ENCODE measurements around the gene IPO11. TPM values are rescaled to one million over a fixed set of nuclear protein-coding genes. Genes with fewer than 3 reads are reported as not detected.

The IPO11 gene
- total and polyA plus RNA-seq, 8 donors: 3.7 to 19.5 (median 10.3) TPM

DNA sequence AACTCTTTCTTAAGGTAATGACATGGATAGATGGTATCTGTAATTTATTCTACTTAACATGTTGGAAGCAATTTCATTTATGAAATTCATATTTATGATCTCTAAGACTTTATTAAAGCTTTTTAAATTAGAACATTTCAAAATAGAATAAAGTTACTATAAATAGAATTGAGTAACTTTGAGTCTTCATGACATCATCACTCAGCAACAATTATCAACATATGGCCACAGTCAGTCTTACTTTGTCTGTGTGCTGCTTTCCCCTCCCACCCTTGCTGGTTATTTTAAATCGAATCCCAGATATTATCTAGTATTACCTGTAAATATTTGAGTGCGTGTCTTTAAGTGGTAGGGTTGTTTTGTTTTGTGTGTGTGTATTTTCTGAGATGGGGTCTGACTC, 65.2 kb downstream of the IPO11 start:
- intact Hi-C loops (cut with DNase I): no loop called here
- TF ChIP-seq, protein P1, sequence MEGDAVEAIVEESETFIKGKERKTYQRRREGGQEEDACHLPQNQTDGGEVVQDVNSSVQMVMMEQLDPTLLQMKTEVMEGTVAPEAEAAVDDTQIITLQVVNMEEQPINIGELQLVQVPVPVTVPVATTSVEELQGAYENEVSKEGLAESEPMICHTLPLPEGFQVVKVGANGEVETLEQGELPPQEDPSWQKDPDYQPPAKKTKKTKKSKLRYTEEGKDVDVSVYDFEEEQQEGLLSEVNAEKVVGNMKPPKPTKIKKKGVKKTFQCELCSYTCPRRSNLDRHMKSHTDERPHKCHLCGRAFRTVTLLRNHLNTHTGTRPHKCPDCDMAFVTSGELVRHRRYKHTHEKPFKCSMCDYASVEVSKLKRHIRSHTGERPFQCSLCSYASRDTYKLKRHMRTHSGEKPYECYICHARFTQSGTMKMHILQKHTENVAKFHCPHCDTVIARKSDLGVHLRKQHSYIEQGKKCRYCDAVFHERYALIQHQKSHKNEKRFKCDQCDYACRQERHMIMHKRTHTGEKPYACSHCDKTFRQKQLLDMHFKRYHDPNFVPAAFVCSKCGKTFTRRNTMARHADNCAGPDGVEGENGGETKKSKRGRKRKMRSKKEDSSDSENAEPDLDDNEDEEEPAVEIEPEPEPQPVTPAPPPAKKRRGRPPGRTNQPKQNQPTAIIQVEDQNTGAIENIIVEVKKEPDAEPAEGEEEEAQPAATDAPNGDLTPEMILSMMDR (IDR thresholded peaks at IDR 0.05): no peak
- Histone ChIP-seq H3K36me3 (no peaks in the 10 kb centered on the region), H3K4me1 (no peaks in the 10 kb centered on the region), H3K9me3 (no peaks in the 10 kb centered on the region), H3K4me3 (no peak overlapping the region), H3K27ac (no peak overlapping the region), H3K27me3 (no peaks in the 10 kb centered on the region)
- no peak for DNase-seq
- no peak for FAIRE-seq
- no peak for ATAC-seq
- 81 to 91% methylated on average over 2 of the region's 2 CpGs for WGBS, 2 donors

DNA sequence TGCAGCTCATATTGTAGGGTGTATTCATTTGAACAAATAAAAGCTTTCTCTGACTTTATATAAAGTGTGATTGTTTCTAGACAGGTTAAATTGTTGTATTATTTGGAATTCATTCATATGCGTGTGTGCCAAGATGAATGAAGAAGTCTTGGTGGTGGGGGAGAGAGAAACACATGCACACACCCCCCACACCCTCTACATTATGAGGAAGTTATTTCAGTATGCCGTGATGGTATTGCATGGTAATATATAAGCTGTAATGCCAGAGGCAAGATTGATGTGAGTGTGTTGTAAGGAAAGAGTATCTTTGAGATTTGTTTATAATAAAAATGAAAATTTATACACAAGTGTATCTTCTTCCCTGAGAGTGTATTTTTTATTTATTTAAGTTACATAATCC, 71.0 kb downstream of the IPO11 start:
- H3K4me1 ChIP-seq: no peaks in the 10 kb centered on the region
- no peak overlapping the region for H3K4me3 ChIP-seq
- WGBS, 2 donors: 78 to 86% methylated on average over 2 of the region's 2 CpGs
- H3K36me3 ChIP-seq: peaks cover 0 to 3% (median 0%) of the 10 kb centered on the region in 3 donors
- H3K27me3 ChIP-seq: no peaks in the 10 kb centered on the region
- FAIRE-seq (no peak), ATAC-seq (no peak), DNase-seq (no peak)
- no peak overlapping the region for H3K27ac ChIP-seq
- H3K9me3 ChIP-seq: no peaks in the 10 kb centered on the region
- TF ChIP-seq, protein P1 (IDR thresholded peaks at IDR 0.05): no peak
- intact Hi-C loops (cut with DNase I): no loop called here

DNA sequence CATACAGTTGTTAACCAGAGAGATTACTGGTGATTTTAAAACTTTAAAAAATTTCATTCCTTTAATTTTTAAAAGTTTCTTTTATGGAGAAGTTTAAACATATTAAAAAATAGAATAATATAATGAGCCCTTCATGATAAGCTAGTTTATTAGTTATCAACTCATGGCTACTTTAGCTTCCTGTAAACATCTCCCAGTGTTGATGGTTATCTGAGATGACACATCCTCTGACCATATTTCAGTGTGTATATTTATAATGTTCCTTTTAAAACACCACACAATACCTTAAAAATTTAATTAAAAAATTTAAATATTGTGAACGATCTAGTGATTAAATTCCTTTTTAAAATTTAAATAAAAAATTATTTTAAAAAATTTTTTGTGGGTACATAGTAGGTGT, 74.1 kb downstream of the IPO11 start:
- DNase-seq: no peak
- 83 to 93% methylated on average over 1 of the region's 1 CpG for WGBS, 2 donors
- peaks cover 0 to 3% (median 0%) of the 10 kb centered on the region in 3 donors for H3K36me3 ChIP-seq
- no peak overlapping the region for H3K27ac ChIP-seq
- TF ChIP-seq, protein P1 (IDR thresholded peaks at IDR 0.05): no peak
- no peaks in the 10 kb centered on the region for H3K9me3 ChIP-seq
- no peaks in the 10 kb centered on the region for H3K27me3 ChIP-seq
- ATAC-seq: no peak
- intact Hi-C loops (cut with DNase I): no loop called here
- H3K4me1 ChIP-seq: no peaks in the 10 kb centered on the region
- H3K4me3 ChIP-seq: no peak overlapping the region
- peak; percentile 53 for FAIRE-seq

DNA sequence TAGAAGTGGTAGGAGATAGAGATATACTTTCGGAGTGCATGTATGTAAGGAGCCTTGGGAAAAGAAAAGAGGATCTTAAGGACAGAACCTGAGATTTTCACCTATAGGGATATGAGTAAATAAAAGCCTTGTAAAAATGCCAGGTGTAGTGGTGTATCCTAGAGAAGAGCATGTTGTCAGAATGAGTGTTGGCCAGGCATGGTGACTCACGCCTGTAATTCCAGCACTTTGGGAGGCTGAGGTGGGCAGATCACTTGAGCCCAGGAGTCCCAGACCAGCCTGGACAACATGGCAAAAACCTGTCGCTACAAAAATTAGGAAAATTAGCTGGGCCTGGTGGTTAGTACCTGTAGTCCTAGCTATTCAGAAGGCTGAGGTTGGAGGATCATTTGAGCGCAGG, 76.0 kb downstream of the IPO11 start:
- no peaks in the 10 kb centered on the region for H3K4me1 ChIP-seq
- 94 to 97% methylated on average over 4 of the region's 4 CpGs for WGBS, 2 donors
- H3K27me3 ChIP-seq: no peaks in the 10 kb centered on the region
- H3K4me3 ChIP-seq: no peak overlapping the region
- intact Hi-C loops (cut with DNase I): no loop called here
- H3K27ac ChIP-seq: no peak overlapping the region
- TF ChIP-seq, protein P1 (IDR thresholded peaks at IDR 0.05): no peak
- H3K36me3 ChIP-seq: peaks cover 0 to 3% (median 0%) of the 10 kb centered on the region in 3 donors
- DNase-seq (no peak), FAIRE-seq (no peak), ATAC-seq (no peak)
- no peaks in the 10 kb centered on the region for H3K9me3 ChIP-seq

DNA sequence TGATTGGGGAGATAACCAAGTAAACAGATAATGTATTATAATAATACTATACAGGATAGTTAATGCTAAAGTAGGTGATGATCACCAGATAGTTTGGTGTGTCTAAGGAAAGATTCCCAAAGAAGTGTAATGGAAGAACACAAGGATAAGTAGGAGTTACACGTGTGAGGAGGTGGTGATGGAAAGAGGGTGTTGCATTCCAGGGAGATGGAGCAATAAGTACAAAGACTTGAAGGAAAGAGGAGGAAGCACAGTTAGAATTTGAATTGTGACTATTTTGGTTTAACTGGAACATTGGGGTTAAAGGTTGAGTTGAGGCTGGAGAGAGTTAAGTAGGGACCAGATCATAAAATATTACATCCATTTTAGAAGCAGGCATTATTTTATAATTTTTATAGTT, 76.9 kb downstream of the IPO11 start:
- no peaks in the 10 kb centered on the region for H3K36me3 ChIP-seq

More for the DNA sequence above, 76.9 kb downstream of the IPO11 start:
- ATAC-seq (no peak), DNase-seq (no peak), FAIRE-seq (no peak)
- Histone ChIP-seq H3K27ac (no peak overlapping the region), H3K9me3 (no peaks in the 10 kb centered on the region), H3K4me3 (no peak overlapping the region), H3K4me1 (no peaks in the 10 kb centered on the region), H3K27me3 (no peaks in the 10 kb centered on the region)
- intact Hi-C loops (cut with DNase I): no loop called here
- TF ChIP-seq, protein P1 (IDR thresholded peaks at IDR 0.05): no peak
- 61 to 70% methylated on average over 1 of the region's 1 CpG for WGBS, 2 donors

All from pancreas (tissue), 10 donors.